K562 (cell line): ENCODE results near the gene IRS2. TPM values are rescaled to one million over a fixed set of nuclear protein-coding genes. Genes with fewer than 3 reads are reported as not detected.

Experiments used
- HMGXB4 ChIP-seq: sonication (generic); formaldehyde crosslinking; IDR thresholded peaks from 2 replicates; pipeline ENCODE4 v1.8.1; 2023; ENCODE audit warnings: mild to moderate bottlenecking, missing genetic modification reagents
- MAFG ChIP-seq: fragments of 450-650 bp; conservative IDR thresholded peaks from 2 replicates; pipeline ENCODE4 v1.6.1; 2016; ENCODE audit warnings: missing genetic modification characterization, missing compliant biosample characterization
- MAFK ChIP-seq: IDR thresholded peaks from 2 replicates; pipeline ENCODE4 v1.6.1; 2011; ENCODE audit warnings: low read length, improper control_type of control experiment
- SAP30 ChIP-seq: fragments of 200-600 bp; sonication (generic); IDR thresholded peaks from 2 replicates; pipeline ENCODE4 v1.6.1; 2012; ENCODE audit warnings: borderline replicate concordance, low read depth, mild to moderate bottlenecking, moderate library complexity, low read length, control low read depth, inconsistent platforms; ENCODE audit not compliant: insufficient read depth, poor library complexity, severe bottlenecking
- SOX6 ChIP-seq: fragments of 450-650 bp; IDR thresholded peaks from 2 replicates; pipeline ENCODE4 v1.6.1; 2014; ENCODE audit warnings: mild to moderate bottlenecking
- ZMIZ1 ChIP-seq, 2 experiments: fragments of 150-350 bp in 1 of 2; IDR thresholded peaks; 2 replicates each; pipeline ENCODE4 v1.6.1; 2012 to 2016; ENCODE audit warnings: low read depth in 2 of 2, low read length in 2 of 2, mild to moderate bottlenecking in 1 of 2, moderate library complexity in 1 of 2
- ZNF134 ChIP-seq: fragments of 250-450 bp; sonication (Bioruptor Pico); conservative IDR thresholded peaks from 2 replicates; pipeline ENCODE4 v1.4.0; 2020
- ZNF175 ChIP-seq: fragments of 200-800 bp; sonication (Bioruptor generic); IDR thresholded peaks from 2 replicates; pipeline ENCODE4 v1.6.1; 2016; ENCODE audit warnings: low read depth, mild to moderate bottlenecking, missing genetic modification characterization, missing compliant biosample characterization
- ZNF699 ChIP-seq: fragments of 250-450 bp; sonication (Bioruptor Pico); IDR thresholded peaks from 2 replicates; pipeline ENCODE4 v1.8.0; 2021; ENCODE audit warnings: mild to moderate bottlenecking, moderate library complexity; ENCODE audit not compliant: insufficient replicate concordance
- polyA plus RNA-seq, 8 experiments: library from polyadenylated mRNA; depleted of rRNA in 4 of 8; stranded (reverse) in 5 of 8; unstranded in 3 of 8; fragments of >200 nt; fragmentation: Nextera tagmentation in 2 of 8; fragmentation: Illumina TruSeq in 1 of 8; extraction: Ambion mirVana in 2 of 8; extraction: Trizol in 1 of 8; gene quantifications; 2 replicates each; pipeline versions ENCODE4 v1.2.1 to v1.2.3, GENCODE V29; 2011 to 2014; ENCODE audit warnings: inconsistent platforms in 1 of 8, missing spikeins in 1 of 8
- total RNA-seq, 7 experiments: library from RNA; depleted of rRNA in 6 of 7; stranded (reverse); fragments of >200 nt in 6 of 7; fragmentation: Illumina TruSeq in 2 of 7; extraction: Trizol in 2 of 7; gene quantifications; 2 replicates each; pipeline versions ENCODE4 v1.2.1 to v1.2.3, GENCODE V29; 2011 to 2021; ENCODE audit warnings: low replicate concordance in 1 of 7
- TF ChIP-seq, protein P1 (sequence below): fragments of 450-650 bp; IDR thresholded peaks from 2 replicates; pipeline ENCODE4 v1.6.1; 2016; ENCODE audit warnings: low read depth
- TF ChIP-seq, protein P2 (sequence below): sonication (generic); formaldehyde crosslinking; IDR thresholded peaks from 2 replicates; pipeline ENCODE4 v1.8.0; 2022; ENCODE audit warnings: mild to moderate bottlenecking, missing genetic modification reagents
- TF ChIP-seq, protein P3 (sequence below): fragments of 450-650 bp; formaldehyde crosslinking; IDR thresholded peaks from 2 replicates; pipeline ENCODE4 v1.4.0; 2022; ENCODE audit warnings: mild to moderate bottlenecking, moderate library complexity

The IRS2 gene
- total and polyA plus RNA-seq, 9 of the 15 experiments (the other 6 are each of a cell fraction or from before 2014, with no cell fraction given), result 0.36 to 4.6 (median 0.63) TPM

- 0 out of 4 replicates have a peak, but pooled peaks of 1 of the 2 experiments have one; percentile 32 for TF ChIP-seq ZMIZ1 (IDR thresholded peaks at IDR 0.05; ENCODE audit: low read depth in 2 of 2, low read length in 2 of 2)
- 0 out of 2 replicates have a peak, but pooled peaks have one; percentile 33 for TF ChIP-seq SOX6
- TF ChIP-seq MAFK, result no peak
- no peak for TF ChIP-seq ZNF134 (CRISPR knock-in tag)
- no peak for TF ChIP-seq SAP30
- TF ChIP-seq, protein P1, sequence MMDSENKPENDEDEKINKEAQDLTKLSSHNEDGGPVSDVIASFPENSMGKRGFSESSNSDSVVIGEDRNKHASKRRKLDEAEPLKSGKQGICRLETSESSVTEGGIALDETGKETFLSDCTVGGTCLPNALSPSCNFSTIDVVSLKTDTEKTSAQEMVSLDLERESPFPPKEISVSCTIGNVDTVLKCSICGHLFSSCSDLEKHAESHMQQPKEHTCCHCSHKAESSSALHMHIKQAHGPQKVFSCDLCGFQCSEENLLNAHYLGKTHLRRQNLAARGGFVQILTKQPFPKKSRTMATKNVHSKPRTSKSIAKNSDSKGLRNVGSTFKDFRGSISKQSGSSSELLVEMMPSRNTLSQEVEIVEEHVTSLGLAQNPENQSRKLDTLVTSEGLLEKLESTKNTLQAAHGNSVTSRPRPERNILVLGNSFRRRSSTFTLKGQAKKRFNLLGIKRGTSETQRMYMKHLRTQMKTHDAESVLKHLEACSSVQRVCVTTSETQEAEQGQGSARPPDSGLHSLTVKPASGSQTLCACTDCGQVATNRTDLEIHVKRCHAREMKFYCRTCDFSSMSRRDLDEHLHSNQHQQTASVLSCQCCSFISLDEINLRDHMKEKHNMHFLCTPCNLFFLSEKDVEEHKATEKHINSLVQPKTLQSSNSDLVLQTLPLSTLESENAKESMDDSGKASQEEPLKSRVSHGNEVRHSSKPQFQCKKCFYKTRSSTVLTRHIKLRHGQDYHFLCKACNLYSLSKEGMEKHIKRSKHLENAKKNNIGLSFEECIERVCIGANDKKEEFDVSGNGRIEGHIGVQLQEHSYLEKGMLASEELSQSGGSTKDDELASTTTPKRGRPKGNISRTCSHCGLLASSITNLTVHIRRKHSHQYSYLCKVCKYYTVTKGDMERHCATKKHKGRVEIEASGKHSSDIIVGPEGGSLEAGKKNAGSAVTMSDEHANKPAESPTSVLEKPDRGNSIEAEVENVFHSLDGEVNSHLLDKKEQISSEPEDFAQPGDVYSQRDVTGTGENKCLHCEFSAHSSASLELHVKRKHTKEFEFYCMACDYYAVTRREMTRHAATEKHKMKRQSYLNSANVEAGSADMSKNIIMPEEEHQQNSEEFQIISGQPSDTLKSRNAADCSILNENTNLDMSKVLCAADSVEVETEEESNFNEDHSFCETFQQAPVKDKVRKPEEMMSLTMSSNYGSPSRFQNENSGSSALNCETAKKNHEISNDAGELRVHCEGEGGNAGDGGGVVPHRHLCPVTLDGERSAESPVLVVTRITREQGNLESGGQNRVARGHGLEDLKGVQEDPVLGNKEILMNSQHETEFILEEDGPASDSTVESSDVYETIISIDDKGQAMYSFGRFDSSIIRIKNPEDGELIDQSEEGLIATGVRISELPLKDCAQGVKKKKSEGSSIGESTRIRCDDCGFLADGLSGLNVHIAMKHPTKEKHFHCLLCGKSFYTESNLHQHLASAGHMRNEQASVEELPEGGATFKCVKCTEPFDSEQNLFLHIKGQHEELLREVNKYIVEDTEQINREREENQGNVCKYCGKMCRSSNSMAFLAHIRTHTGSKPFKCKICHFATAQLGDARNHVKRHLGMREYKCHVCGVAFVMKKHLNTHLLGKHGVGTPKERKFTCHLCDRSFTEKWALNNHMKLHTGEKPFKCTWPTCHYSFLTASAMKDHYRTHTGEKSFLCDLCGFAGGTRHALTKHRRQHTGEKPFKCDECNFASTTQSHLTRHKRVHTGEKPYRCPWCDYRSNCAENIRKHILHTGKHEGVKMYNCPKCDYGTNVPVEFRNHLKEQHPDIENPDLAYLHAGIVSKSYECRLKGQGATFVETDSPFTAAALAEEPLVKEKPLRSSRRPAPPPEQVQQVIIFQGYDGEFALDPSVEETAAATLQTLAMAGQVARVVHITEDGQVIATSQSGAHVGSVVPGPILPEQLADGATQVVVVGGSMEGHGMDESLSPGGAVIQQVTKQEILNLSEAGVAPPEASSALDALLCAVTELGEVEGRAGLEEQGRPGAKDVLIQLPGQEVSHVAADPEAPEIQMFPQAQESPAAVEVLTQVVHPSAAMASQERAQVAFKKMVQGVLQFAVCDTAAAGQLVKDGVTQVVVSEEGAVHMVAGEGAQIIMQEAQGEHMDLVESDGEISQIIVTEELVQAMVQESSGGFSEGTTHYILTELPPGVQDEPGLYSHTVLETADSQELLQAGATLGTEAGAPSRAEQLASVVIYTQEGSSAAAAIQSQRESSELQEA, result no peak
- no peak for TF ChIP-seq HMGXB4 (CRISPR knock-in tag)
- no peak for TF ChIP-seq MAFG (tag)
- TF ChIP-seq, protein P2, sequence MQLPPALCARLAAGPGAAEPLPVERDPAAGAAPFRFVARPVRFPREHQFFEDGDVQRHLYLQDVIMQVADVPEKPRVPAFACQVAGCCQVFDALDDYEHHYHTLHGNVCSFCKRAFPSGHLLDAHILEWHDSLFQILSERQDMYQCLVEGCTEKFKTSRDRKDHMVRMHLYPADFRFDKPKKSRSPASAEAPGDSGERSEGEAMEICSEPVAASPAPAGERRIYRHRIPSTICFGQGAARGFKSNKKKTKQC (CRISPR knock-in tag), result no peak
- TF ChIP-seq, protein P3, sequence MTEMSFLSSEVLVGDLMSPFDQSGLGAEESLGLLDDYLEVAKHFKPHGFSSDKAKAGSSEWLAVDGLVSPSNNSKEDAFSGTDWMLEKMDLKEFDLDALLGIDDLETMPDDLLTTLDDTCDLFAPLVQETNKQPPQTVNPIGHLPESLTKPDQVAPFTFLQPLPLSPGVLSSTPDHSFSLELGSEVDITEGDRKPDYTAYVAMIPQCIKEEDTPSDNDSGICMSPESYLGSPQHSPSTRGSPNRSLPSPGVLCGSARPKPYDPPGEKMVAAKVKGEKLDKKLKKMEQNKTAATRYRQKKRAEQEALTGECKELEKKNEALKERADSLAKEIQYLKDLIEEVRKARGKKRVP (CRISPR knock-in tag), result no peak
- no peak for TF ChIP-seq ZNF699 (CRISPR knock-in tag)
- TF ChIP-seq ZNF175, result no peak
Observed at GRCh38 chr13:109745702-109746101, 40.7 kb downstream of the IRS2 start (continued).
